H7 (cell line): Measurements from ENCODE around the gene RADIL. TPM values are rescaled to one million over a fixed set of nuclear protein-coding genes. Genes with fewer than 3 reads are reported as not detected.

Experiments
- DNase-seq: peaks from one replicate; pipeline ENCODE4 v3.0.0; 2012
- H3K27me3 ChIP-seq: 2 replicates; pipeline ENCODE4 v1.6.0; 2011; ENCODE audit warnings: mild to moderate bottlenecking, low read length; ENCODE audit not compliant: control insufficient read depth, insufficient read depth
- H3K36me3 ChIP-seq: replicated peaks from 2 replicates; pipeline ENCODE4 v1.5.1; 2011; ENCODE audit warnings: low read length; ENCODE audit not compliant: control insufficient read depth, insufficient read depth
- H3K4me3 ChIP-seq: 2 replicates; pipeline ENCODE4 v1.5.1; 2011; ENCODE audit warnings: low read depth, mild to moderate bottlenecking, control low read depth, low read length, moderate library complexity; ENCODE audit not compliant: insufficient read depth
- total RNA-seq: library from RNA; depleted of rRNA; stranded (reverse); fragments of >200 nt; shearing (Covaris generic); gene quantifications from 2 replicates; pipeline ENCODE4 v1.2.3, GENCODE V29; 2014

RADIL gene
- total RNA-seq, 1 experiment from 2014 or later, result 9.8 TPM

GRCh38 chr7:4834601-4835397, 48.7 kb downstream of the RADIL start:
- no peak overlapping the region for H3K4me3 ChIP-seq

DNA sequence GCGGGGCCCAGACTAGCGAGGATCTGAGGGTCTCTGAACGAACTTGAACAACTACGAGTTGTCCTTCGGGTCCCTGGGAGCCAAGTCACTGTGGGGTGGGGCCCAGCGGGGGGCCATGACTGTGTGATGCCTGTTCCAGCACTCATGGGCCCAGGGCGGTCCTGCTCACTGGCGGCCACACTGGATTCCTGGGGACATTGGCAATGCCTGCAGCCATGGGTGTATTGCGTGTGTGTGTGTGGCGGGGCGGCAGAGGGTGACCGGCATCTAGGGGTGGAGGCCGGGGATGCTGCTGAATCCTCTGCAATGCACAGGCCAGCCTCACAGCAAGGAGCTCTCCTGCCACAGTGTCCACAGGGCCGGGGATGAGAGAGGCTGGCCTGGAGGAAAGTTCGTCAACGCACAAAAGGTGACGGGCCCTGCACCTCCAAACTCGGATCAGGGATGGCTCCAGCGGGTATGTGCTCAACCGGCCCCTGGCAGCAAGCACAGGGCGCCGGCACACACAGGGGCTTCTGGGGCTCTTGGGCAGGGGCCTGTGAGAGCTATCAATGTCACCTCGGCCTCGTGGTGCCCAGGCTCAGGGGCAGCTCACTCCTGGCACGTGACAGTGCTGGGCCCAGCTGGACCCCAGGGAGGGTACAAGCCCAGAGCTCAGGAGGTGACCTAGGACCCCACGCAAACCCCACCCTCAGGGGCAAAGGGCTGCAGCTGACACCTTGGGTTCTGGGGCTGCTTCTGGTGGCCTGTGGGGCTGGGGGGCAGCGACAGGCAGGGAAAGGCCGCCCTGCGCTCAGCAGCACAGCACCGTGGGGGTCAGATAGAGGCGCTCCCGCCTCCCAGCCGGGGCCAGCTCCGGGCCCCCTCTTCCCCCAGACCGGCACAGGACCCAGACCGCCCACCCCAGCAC, 49.6 kb downstream of the RADIL start:
- H3K27me3 ChIP-seq, result no peaks in the 10 kb centered on the region
- peak; percentile 35 for DNase-seq
- no peak overlapping the region for H3K4me3 ChIP-seq

More at GRCh38 chr7:4834601-4835397, 48.7 kb downstream of the RADIL start:
- Histone ChIP-seq H3K36me3 (no peaks in the 10 kb centered on the region), H3K27me3 (no peaks in the 10 kb centered on the region)
- peak; percentile 54 for DNase-seq

DNA sequence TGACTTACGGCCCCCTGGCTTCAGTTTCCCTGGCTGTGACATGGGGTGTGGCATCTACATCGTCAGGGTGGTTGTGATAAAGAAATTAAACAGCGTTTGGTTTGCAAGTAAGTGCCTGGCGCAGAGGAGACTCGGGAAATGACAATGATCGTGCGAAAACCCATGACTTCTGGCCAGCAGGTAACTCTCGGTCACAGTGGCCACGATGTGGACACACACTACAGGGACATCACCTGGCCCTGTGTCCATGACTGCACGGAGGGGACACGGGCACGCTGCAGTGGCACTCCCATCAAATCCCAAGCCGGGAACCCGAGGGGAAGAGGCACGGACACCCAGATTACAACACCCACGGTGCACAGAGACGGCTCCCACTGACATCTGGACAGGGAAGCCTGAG, 50.3 kb downstream of the RADIL start:
- DNase-seq, result no peak
- Histone ChIP-seq H3K36me3 (no peaks in the 10 kb centered on the region), H3K27me3 (no peaks in the 10 kb centered on the region), H3K4me3 (no peak overlapping the region)

More for the DNA sequence above, 49.6 kb downstream of the RADIL start:
- H3K36me3 ChIP-seq, result no peaks in the 10 kb centered on the region

GRCh38 chr7:4832711-4833110, 50.8 kb downstream of the RADIL start:
- Histone ChIP-seq H3K36me3 (no peaks in the 10 kb centered on the region), H3K27me3 (no peaks in the 10 kb centered on the region), H3K4me3 (no peak overlapping the region)
- DNase-seq, result no peak

DNA sequence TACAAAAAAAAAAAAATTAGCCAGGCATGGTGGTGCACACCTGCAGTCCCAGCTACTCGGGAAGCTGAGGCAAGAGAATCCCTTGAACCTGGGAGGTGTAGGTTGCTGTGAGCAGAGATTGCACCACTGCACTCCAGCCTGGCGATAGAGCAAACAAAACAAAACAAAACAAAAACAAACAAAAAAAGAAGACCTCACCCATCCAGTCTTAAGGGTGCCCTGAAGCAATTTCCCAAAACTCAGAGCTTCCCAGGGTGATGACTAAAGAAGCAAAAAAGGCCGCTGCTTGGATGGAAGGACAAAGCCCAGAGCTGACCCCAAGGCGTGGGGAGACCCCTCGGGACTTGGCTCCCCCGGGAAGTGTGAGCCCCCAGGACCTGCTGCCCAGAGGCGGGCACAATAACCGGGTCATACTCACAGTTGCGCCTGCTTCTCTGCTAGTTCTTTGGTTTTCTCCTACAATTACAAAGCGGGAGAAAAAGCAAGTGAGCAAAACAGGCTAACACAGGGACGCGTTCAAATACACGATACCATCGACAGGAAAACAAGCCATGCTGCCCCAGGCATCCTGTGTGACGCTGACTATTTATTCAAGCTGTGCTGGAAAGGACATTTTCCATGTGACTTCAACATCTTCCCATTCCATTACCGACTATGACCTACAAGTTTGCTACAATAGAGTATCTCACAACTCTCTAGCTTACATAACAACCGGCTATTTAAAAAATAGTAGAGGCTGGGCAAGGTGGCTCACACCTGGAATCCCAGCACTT, 51.6 kb downstream of the RADIL start:
- Histone ChIP-seq H3K27me3 (no peaks in the 10 kb centered on the region), H3K4me3 (no peak overlapping the region), H3K36me3 (no peaks in the 10 kb centered on the region)
- DNase-seq, result no peak

DNA sequence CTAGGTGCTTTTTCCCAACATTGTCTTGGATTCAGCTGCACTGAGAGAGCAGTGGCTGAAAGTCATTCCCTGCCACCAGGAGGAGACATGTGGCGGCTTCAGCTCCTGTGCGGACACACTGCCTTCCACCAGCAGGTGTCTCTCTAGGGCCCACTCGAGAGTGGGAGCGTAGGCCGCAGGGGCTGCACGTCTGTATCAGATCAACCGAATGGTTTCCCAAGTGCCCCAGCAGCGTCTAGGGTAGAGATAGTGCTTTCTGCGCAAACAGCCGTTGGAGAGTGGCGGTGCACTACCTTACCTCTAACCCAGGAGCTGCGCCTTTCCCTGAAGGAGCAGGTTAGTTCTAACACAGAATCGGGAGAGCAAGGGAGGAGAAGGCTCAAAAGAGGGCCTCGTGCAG, 53.3 kb downstream of the RADIL start:
- Histone ChIP-seq H3K4me3 (no peak overlapping the region), H3K27me3 (no peaks in the 10 kb centered on the region), H3K36me3 (no peaks in the 10 kb centered on the region)
- DNase-seq, result peak; percentile 91

DNA sequence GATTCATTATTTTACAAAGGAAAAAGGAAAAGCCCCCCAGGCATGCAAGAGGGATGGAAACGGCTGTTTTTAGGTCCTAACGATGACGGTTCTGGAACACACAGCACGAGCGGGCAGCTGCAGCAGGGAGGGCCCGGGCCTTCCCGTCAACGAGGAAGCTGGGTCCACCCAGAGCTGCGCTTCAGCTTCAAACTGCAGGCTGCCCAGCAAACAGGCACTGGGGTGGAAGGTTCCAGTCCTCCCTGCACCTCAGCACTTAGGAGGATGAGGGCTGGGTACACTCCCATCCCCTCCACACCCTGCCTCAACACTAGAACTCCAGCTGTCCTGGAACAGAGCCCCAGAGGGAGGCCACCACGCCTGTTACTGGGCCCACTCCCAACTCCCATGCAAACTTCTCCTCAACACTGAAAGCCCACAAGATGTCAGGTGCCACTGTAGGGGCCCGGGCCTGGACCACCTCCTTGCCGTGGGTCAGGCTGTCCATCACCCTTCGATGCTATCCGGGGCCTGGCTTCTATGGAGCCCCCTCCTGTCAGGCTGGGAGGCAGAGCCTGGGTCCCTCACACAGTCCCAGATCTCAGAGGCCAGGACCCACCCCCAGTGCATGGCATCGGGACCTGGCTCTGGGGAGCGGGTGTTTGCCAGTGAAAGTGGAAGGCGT, 54.7 kb downstream of the RADIL start:
- Histone ChIP-seq H3K27me3 (no peaks in the 10 kb centered on the region), H3K4me3 (no peak overlapping the region), H3K36me3 (no peaks in the 10 kb centered on the region)
- no peak for DNase-seq

DNA sequence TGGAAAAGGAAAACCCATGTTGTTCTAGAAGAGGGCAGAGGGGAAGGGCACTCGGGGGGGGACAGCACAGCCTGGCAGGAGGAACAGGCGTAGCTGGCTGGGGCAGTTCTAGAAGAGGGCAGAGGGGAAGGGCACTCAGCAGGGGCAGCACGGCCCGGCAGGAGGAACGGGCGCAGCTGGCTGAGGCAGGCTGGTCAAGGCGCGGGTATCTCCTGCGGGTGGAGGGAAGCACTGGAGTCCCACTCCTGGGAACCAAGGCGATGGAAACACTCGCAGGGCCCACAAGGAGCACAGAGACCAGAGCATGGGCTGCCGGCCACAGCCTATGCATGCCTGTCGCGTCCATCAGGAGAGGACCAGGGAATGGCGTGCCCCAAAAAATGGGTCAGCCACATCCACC, 58.4 kb downstream of the RADIL start:
- Histone ChIP-seq H3K4me3 (no peak overlapping the region), H3K27me3 (no peaks in the 10 kb centered on the region), H3K36me3 (no peaks in the 10 kb centered on the region)
- DNase-seq, result no peak

DNA sequence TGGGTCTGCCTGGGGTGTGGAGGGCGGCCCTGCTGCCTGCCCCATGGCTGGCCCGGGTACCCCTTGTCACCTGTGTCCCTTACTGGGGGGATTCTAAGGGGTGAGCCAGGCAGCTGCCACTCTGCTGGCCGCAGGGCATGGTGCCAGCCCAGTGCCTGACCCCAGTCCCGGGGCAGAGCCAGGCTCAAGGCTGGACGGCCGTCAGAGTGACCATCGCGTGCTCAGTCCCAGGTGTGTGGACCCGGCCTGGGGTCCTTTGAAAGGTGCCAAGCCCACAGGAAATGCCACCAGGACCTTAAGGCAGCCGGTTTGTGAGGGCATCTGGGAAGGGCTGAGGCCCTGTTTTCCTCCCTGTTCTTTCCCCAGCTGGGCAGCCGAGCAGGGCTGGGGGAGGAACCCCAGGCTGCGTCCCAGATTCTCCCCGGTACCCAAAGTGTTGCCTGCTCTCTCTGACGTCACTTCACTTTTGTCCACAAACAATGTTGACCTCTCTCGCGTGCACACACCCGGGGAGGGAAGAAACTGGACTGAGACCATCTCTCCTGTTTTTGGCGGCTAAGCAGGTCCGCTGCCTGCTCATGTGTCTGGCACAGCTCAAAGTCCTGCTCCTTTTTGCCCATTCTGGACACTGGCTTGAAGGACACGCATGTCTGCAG, 59.3 kb downstream of the RADIL start:
- no peaks in the 10 kb centered on the region for H3K27me3 ChIP-seq
- DNase-seq, result peak; percentile 27
- H3K36me3 ChIP-seq, result no peaks in the 10 kb centered on the region
- H3K4me3 ChIP-seq, result no peak overlapping the region

DNA sequence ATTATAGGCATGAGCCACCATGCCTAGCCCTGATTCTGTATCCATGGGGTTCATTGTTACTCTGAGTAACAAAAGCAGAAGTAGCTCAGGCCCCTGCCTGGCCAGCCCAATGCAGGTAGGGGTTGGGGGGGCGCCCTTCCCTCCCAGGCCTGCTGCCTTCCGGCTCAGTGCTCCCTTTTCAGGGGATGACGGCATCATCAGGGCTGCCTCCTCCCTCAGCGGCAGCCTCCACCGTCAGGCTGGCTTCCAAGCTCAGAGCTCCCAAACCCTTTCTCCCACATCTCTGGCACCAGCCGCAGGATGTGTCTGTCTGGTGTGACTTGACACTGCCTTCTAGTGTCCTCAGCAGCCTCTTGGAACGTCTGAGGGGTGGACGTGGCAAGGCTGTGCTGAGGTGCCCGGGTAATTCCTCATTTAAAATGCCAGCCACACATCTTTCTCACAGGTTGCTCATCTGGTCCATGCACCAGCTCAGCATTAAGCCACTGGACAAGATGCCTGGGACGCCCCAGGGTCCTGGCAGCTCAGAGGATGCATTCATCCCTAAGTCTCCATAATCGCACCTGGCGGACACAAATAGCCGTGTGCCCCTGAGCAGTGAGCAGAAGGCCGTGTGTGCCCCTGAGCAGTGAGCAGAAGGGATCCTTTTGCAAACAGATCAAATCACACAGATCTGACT, 59.9 kb downstream of the RADIL start:
- Histone ChIP-seq H3K36me3 (no peaks in the 10 kb centered on the region), H3K4me3 (no peak overlapping the region), H3K27me3 (no peaks in the 10 kb centered on the region)
- DNase-seq, result peak; percentile 37

DNA sequence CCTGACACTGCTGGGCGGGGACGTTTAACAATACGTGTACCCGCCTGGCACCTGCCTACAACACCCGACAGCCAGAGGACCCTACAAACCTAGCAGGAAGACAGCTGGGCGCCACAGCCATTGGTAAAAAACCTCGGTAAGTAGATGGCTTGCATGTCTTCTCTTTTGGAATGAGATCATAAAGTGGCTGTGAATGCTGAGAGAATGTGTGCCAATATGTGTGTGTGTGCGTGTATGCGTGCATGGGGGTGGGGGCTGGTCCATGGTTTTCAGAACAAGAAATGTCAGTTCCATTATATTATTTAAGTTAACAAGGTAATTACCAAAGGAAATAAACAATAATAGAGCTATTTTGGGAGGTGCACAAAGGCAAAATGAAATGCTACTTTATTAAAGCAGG, 60.8 kb downstream of the RADIL start:
- DNase-seq, result no peak
- H3K27me3 ChIP-seq, result no peaks in the 10 kb centered on the region
- no peaks in the 10 kb centered on the region for H3K36me3 ChIP-seq
- H3K4me3 ChIP-seq, result no peak overlapping the region

DNA sequence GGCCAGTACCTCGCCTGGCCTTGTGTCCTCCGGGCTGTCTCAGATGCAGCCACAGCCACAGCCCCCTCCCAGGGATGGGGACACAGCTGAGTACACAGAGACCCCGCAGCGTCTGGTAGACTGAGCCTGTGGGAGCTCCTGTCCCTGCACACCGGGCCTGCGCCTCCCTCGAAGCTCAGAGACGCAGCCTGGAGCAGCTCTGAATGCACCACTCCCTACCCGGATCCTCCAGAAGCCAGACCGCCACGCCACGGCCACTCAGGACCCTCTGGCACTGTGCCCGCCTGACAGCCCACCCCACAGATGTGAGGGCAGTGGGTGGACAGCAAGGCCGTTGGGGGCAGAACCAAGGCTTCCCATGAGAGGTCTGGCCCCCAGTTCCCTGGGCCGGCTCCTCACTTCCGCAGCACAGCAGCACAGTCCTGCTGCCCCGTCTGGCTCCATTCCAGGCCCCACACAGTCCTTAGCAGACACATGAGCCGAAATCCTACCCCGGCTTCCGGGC, 62.5 kb downstream of the RADIL start:
- no peak overlapping the region for H3K4me3 ChIP-seq
- DNase-seq, result peak; percentile 45
- H3K27me3 ChIP-seq, result no peaks in the 10 kb centered on the region
- H3K36me3 ChIP-seq, result no peaks in the 10 kb centered on the region

- Histone ChIP-seq H3K36me3 (no peaks in the 10 kb centered on the region), H3K27me3 (no peaks in the 10 kb centered on the region), H3K4me3 (no peak overlapping the region)
- peak; percentile 47 for DNase-seq
Observed at GRCh38 chr7:4820405-4820966, 63.0 kb downstream of the RADIL start.
